VCaP (cell line): ENCODE results near the gene ARHGAP23.
A peak's percentile ranks its signal among the peaks of the same experiment; 100 is the strongest.

Source experiments
- H3K27ac ChIP-seq: fragments of 450-650 bp; 2 replicates; pipeline ENCODE4 v1.5.1; 2017
- TF ChIP-seq, protein P1 (sequence below): fragments of 450-650 bp; conservative IDR thresholded peaks from 2 replicates; pipeline ENCODE4 v1.5.1; 2017; ENCODE audit warnings: mild to moderate bottlenecking, moderate library complexity

ARHGAP23 gene

DNA sequence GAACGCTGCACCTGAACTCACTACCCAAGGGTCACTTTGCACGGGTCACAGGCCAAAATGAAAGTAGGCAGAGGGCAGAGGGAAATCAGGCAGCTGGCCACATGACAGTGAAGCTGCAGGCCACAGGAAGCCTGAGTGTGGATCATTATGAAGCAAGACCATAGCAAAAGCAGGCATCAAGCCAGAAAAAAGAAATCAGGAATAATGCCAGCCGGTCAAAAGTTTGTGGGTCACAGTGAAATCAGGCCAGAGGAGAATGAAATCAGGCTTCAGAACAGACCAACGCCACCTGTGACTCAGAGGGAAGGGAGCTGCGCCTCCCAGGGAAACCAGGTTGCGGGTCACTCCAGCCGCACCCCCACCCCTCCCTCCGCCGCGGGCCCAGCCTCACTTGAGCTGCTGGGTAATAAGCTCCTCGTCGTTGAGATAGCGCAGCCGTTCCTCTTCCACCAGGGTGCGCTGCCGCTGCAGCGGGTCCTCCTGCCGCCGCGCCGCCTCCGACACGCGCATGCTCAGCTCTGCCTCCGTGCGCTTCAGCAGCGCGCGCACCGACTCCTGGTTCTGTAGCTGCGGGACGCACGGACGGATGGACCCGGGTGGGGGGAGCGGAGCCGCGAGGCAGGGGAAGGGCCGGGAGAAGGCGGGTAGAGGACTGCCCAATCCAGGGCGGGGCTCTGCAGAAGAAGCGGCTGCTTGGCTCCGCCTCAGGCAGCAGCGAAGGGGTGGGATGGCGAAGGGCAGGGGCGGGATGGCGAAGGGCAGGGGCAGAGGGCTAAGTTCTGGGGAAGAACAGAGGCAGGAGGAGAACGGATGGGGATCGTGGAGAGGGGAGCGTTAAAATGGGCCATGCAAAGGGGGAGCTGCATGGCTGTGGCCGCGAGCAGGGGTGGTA lies 129.8 kb downstream of the ARHGAP23 start:
- peak overlapping the region; percentile 64 for H3K27ac ChIP-seq

DNA sequence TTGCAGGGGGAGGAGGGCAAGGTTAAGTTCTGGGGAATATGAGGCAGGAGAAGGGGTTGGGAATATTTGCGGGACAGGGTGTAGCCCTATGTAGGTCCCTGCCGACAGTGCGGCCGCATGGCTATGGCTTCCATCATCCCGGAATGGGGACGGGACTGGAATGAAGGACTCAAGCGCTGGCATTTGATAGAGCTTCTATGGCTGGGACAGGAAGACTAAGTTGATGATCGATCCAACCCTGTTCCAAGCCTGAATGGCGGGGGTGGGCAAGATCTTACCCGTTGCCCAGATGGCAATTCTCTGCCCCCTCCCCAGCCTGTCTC lies 130.4 kb downstream of the ARHGAP23 start:
- peak overlapping the region; percentile 64 for H3K27ac ChIP-seq
- TF ChIP-seq, protein P1, sequence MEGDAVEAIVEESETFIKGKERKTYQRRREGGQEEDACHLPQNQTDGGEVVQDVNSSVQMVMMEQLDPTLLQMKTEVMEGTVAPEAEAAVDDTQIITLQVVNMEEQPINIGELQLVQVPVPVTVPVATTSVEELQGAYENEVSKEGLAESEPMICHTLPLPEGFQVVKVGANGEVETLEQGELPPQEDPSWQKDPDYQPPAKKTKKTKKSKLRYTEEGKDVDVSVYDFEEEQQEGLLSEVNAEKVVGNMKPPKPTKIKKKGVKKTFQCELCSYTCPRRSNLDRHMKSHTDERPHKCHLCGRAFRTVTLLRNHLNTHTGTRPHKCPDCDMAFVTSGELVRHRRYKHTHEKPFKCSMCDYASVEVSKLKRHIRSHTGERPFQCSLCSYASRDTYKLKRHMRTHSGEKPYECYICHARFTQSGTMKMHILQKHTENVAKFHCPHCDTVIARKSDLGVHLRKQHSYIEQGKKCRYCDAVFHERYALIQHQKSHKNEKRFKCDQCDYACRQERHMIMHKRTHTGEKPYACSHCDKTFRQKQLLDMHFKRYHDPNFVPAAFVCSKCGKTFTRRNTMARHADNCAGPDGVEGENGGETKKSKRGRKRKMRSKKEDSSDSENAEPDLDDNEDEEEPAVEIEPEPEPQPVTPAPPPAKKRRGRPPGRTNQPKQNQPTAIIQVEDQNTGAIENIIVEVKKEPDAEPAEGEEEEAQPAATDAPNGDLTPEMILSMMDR = no peak

More for the DNA sequence above, 129.8 kb downstream of the ARHGAP23 start:
- TF ChIP-seq, protein P1 = peak; percentile 100

DNA sequence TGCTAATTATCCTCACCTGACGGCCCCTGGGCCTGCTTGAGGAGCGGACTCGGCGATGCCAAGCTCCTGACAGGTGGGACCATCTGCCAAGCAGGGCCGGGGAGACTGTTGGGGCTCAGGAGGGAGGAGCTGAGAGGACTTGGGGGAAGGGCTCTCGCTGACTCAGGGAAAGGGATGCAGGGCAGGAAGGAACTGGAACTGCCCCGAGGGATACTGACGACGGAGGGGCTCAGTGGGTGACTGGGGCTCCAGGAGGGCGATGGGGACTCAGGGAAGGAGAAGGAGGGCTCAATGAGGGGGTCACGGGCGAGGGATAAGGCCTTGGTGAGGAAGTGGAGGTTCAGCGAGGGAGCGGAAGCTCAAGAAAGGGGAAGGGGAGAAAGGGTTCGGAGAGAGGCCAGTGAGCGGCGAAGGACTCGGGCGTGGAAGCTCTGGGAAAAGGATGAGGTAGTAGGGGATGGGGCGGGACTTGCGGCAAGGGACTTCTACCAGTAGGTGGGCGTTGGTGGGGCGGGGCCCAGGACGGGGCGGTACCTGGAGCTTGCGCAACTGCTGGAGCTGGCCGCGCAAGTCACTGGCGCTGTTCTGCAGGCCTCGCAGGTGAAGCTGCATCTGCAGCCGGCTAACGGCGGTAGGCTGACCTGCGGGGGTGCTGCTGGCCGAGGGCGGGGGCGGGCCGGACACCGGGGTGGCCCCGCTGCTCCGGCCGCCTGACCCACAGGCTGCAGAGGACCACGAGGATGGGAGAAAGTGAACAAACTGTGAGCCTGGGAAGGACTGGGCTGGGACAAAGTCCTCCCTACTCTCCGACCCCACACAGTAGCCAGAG lies 131.0 kb downstream of the ARHGAP23 start:
- TF ChIP-seq, protein P1 = no peak
- no peak overlapping the region for H3K27ac ChIP-seq

DNA sequence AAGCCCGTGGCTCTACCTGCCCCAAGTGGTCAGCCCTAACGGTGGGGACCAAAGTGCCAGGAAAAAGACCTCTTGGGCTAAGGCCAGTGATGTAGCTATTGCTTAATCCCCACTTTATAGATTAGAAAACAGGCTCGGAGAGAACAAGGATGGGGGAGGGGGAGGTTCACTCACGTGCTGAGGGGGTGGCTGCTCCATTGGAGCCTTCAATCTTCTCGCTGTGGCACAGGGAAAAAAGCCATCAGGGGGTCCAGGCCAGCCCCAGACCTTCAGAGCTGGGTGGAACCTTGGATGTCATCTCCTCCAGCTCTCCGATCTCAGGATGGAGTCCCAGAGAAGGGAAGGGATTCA lies 131.6 kb downstream of the ARHGAP23 start:
- TF ChIP-seq, protein P1 = no peak
- H3K27ac ChIP-seq = no peak overlapping the region

DNA sequence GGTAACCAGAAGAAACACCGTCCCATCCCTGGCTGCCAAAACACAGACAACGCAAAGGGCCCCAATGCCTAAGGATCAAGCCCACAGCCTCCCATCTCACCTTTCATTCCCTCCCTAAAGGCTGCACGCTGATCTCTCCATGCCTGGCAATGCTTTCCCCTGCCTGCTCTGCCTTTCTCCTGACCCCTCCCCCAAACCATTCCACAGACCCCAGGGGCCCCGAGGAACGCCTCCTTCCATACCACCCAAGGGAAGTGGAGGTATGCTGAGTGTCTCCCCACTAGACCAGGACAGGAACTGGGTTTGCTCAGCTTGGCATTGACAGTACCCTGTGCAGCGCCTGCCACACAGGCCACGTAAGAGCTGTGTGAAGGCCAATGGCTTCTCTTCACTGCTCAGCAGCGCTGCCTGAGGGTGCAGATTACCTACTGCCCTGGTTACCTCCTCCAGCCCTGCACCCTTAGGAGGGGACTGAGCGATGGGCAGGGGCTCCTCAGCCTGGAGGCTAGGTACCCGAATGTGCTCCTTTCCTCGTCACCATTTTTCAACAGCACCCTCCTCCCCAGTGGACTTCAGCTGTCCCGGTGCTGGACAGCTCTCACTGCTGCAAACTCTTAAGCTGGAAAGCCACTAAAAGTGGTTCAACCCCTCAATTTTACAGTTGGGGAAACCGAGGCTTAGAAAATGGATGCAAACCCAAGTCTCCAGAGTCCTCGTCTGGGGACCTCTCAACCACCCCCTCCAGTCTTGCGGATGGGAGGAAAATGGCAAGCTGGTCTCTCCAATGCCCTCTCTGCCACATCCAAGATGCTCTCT lies 132.4 kb downstream of the ARHGAP23 start:
- no peak overlapping the region for H3K27ac ChIP-seq
- TF ChIP-seq, protein P1 = no peak

DNA sequence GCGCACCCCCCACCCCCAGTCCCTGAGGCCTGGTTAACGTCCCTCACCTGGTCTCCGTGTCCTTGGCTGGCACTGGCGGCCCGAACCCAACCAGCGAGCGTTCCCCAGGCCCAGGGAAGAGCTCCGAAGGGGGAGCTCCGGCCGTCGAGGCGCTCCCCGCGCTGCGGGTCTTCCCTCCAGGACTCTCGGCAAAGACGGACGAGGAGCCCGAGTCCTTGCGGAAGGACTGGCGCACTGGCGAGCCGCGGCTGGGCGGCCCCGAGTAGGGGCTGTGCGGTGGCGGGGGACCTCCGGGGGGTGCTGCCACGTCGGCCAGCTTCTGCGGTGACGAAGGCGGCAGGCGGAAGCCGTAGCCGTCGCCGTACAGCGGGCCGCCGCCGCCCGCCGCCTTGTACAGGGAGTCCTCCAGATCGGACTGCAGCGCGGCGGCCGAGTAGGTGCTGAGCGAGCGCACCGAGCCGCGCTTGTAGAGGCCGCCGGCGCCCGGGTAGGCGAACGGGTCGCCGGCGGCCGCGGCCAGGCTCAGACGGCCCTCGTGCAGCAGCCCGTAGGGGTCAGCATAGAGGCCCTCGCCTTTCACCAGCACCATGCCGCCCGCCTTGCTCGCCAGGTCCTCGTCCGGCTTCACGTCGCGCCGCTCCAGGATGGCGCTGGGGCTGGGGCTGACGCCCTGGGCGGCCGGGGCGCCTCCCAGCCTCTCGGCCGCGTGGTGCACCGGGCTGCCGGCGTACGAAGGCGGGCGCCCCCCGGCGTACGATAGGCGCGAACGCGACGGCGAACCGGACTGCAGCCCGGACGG lies 133.4 kb downstream of the ARHGAP23 start:
- TF ChIP-seq, protein P1 = no peak
- no peak overlapping the region for H3K27ac ChIP-seq
